ENCODE data around the gene FAM131C. TPM values are rescaled to one million over a fixed set of nuclear protein-coding genes. Genes with fewer than 3 reads are reported as not detected.

The FAM131C gene
- total RNA-seq, 1 donor from 2014 or later = 1.1 TPM

DNA sequence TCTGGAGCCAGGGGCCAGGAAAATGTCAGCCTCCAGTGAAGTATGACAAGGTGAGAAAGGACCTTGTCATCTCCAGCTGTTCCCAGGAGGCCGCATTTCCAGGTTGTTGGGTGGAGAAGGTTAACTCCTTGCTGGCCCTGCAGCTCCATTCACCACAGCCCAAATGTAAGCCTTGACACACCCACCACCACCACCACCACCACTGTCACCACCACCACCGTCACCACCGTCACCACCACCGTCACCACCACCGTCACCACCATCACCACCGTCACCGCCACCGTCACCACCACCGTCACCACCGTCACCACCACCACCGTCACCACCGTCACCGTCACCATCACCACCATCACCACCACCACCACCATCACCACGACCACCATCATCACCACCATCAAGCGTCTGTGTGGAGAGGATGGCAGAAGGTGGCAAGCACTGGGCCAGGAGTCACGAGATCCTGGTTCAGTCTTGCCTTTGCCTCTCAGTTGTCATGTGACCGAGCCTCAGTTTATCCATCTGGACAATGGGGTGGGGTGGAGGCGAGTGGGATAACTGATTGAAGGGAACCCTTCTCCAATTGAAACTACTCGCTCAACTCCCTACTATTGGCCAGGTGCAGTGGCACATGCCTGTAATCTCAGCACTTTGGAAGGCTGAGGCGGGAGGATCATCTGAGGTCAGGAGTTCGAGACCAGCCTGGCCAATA is 21.2 kb upstream of the FAM131C start:
- H3K27me3 Mint-ChIP-seq (ENCODE audit: unreplicated experiment) = peaks cover 6% of the 10 kb centered on the region
- H3K4me3 Mint-ChIP-seq (ENCODE audit: unreplicated experiment) = no peak overlapping the region
- H3K27ac Mint-ChIP-seq (ENCODE audit: unreplicated experiment) = no peak overlapping the region
- peaks cover 3% of the 10 kb centered on the region for H3K4me1 Mint-ChIP-seq (ENCODE audit: low read depth, unreplicated experiment)
- TF ChIP-seq, protein P1, sequence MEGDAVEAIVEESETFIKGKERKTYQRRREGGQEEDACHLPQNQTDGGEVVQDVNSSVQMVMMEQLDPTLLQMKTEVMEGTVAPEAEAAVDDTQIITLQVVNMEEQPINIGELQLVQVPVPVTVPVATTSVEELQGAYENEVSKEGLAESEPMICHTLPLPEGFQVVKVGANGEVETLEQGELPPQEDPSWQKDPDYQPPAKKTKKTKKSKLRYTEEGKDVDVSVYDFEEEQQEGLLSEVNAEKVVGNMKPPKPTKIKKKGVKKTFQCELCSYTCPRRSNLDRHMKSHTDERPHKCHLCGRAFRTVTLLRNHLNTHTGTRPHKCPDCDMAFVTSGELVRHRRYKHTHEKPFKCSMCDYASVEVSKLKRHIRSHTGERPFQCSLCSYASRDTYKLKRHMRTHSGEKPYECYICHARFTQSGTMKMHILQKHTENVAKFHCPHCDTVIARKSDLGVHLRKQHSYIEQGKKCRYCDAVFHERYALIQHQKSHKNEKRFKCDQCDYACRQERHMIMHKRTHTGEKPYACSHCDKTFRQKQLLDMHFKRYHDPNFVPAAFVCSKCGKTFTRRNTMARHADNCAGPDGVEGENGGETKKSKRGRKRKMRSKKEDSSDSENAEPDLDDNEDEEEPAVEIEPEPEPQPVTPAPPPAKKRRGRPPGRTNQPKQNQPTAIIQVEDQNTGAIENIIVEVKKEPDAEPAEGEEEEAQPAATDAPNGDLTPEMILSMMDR (IDR thresholded peaks at IDR 0.05; ENCODE audit: partially characterized antibody, unreplicated experiment) = no peak
- no peak for DNase-seq
- no peaks in the 10 kb centered on the region for H3K36me3 Mint-ChIP-seq (ENCODE audit: unreplicated experiment)
- peaks cover 4% of the 10 kb centered on the region for H3K9me3 Mint-ChIP-seq (ENCODE audit: unreplicated experiment)

DNA sequence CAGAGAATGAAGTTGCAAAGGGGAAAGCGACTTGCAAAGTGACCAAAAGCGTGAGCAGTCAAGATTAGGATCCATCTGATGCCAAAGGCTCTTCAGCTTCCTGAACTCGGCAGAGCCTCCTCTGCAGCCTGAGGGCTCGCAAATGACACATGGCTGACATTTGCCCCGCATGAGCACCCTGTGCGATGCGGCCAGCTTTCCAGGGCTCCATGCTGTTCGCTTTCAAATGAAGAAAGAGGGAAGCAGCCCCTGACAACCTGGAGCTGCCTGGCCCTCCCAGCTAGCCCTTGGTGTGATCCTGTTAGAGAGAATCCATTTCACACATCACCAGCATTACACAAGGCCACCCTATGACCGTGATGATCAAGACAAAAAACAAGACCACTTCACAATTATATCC is 20.2 kb upstream of the FAM131C start:
- no peak overlapping the region for H3K27ac Mint-ChIP-seq (ENCODE audit: unreplicated experiment)
- DNase-seq = no peak
- H3K36me3 Mint-ChIP-seq (ENCODE audit: unreplicated experiment) = no peaks in the 10 kb centered on the region
- H3K4me1 Mint-ChIP-seq (ENCODE audit: low read depth, unreplicated experiment) = peaks cover 3% of the 10 kb centered on the region
- TF ChIP-seq, protein P1 (IDR thresholded peaks at IDR 0.05; ENCODE audit: partially characterized antibody, unreplicated experiment) = no peak
- peaks cover 4% of the 10 kb centered on the region for H3K9me3 Mint-ChIP-seq (ENCODE audit: unreplicated experiment)
- H3K4me3 Mint-ChIP-seq (ENCODE audit: unreplicated experiment) = no peak overlapping the region
- peaks cover 6% of the 10 kb centered on the region for H3K27me3 Mint-ChIP-seq (ENCODE audit: unreplicated experiment)

DNA sequence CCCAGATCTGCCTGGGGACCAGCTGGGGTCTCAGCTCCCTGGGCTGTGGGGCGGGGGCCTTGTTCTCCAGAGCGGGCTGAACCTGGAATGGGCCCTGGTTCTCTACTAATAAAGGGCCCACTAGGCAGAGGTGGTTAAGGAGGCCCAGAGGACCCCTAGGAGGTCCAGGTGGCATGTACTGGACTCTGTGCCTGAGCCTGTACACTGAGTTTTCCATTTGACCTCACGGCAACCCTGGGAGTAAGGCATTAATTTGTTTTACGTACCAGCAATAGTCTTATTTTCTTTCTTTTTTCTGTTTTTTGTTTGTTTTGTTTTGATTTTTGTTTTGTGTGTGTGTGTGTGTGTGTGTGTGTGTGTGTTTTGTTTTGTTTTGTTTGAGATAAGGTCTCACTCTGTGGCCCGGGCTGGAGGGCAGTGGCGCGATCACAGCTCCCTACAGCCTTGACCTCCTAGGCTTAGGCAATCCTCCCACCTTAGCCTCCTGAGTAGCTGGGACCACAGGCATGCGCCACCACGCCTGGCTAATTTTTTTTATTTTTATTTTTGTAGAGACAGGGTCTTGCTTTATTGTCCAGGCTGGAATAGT is 19.6 kb upstream of the FAM131C start:
- H3K27me3 Mint-ChIP-seq (ENCODE audit: unreplicated experiment) = peaks cover 6% of the 10 kb centered on the region
- H3K4me1 Mint-ChIP-seq (ENCODE audit: low read depth, unreplicated experiment) = peaks cover 3% of the 10 kb centered on the region
- no peaks in the 10 kb centered on the region for H3K36me3 Mint-ChIP-seq (ENCODE audit: unreplicated experiment)
- no peak overlapping the region for H3K4me3 Mint-ChIP-seq (ENCODE audit: unreplicated experiment)
- no peak for DNase-seq
- TF ChIP-seq, protein P1 (IDR thresholded peaks at IDR 0.05; ENCODE audit: partially characterized antibody, unreplicated experiment) = no peak
- H3K9me3 Mint-ChIP-seq (ENCODE audit: unreplicated experiment) = peaks cover 4% of the 10 kb centered on the region
- no peak overlapping the region for H3K27ac Mint-ChIP-seq (ENCODE audit: unreplicated experiment)

DNA sequence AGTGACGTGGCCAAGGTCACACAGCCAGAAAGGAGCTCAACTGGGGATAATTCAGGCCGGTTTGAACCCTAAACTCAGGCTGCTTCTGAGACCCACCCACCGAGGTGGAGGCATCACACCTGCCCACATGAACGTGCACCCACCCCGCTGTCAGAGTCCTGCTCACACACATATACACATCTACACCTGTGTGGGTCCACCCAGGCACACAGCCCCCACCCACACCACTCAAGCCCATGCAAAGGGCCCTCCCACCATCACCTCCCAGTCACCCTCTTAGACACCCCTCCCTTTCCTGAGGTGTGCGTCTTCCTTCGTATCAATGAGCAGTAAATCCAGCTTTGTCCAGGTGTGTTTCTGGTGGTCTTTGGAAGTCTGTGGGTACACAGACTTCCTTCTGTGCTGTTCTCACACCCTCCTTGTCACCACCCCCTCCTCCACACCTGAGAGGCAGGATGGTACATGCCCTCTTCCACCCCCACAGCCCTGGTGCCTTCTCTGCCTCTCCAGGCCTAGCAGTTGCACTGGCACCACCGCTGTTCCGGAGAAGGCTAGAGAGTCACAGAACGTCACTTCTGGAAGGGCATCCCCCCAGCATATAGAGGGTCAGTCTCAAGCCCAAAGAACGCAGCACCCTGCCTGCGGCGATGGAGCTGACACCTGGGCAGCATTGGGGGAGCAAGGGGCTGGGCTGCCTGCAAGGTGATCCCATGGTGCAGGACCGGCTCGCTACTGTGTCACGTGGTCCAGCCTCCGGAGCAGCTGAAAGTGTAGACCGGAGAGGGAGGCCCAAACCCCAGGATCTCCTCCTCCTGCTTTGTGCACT is 18.9 kb upstream of the FAM131C start:
- H3K27ac Mint-ChIP-seq (ENCODE audit: unreplicated experiment) = no peak overlapping the region
- no peak for DNase-seq
- no peak overlapping the region for H3K4me3 Mint-ChIP-seq (ENCODE audit: unreplicated experiment)
- TF ChIP-seq, protein P1 (IDR thresholded peaks at IDR 0.05; ENCODE audit: partially characterized antibody, unreplicated experiment) = no peak
- H3K9me3 Mint-ChIP-seq (ENCODE audit: unreplicated experiment) = peaks cover 6% of the 10 kb centered on the region
- H3K27me3 Mint-ChIP-seq (ENCODE audit: unreplicated experiment) = peaks cover 8% of the 10 kb centered on the region
- H3K36me3 Mint-ChIP-seq (ENCODE audit: unreplicated experiment) = no peaks in the 10 kb centered on the region
- peaks cover under 1% of the 10 kb centered on the region for H3K4me1 Mint-ChIP-seq (ENCODE audit: low read depth, unreplicated experiment)
